Epithelial cell of esophagus (primary cell): ENCODE results near the gene TLN1.

Experiments
- DNase-seq: peaks from one replicate; pipeline ENCODE4 v3.0.0; 2010; ENCODE audit warnings: low read depth
- H3K4me3 ChIP-seq: 2 replicates; pipeline ENCODE4 v1.5.1; 2011; ENCODE audit warnings: mild to moderate bottlenecking, low read length, control low read depth
- TF ChIP-seq, protein P1 (sequence below): IDR thresholded peaks from 2 replicates; pipeline ENCODE4 v1.5.1; 2011; ENCODE audit warnings: low read depth, mild to moderate bottlenecking, low read length, control low read depth, inconsistent platforms; ENCODE audit not compliant: insufficient read depth; ENCODE audit errors: missing control alignments

Gene TLN1

GRCh38 chr9:35650341-35651158 is 81.4 kb downstream of the TLN1 start, which contains the start of gene SIT1:
TSS of gene SIT1 (minus strand) at chr9:35650931. CDS start at chr9:35650853, 78 bp downstream.
- TF ChIP-seq, protein P1, sequence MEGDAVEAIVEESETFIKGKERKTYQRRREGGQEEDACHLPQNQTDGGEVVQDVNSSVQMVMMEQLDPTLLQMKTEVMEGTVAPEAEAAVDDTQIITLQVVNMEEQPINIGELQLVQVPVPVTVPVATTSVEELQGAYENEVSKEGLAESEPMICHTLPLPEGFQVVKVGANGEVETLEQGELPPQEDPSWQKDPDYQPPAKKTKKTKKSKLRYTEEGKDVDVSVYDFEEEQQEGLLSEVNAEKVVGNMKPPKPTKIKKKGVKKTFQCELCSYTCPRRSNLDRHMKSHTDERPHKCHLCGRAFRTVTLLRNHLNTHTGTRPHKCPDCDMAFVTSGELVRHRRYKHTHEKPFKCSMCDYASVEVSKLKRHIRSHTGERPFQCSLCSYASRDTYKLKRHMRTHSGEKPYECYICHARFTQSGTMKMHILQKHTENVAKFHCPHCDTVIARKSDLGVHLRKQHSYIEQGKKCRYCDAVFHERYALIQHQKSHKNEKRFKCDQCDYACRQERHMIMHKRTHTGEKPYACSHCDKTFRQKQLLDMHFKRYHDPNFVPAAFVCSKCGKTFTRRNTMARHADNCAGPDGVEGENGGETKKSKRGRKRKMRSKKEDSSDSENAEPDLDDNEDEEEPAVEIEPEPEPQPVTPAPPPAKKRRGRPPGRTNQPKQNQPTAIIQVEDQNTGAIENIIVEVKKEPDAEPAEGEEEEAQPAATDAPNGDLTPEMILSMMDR = no peak
- DNase-seq = no peak
- no peak within 1 kb of the TSS for H3K4me3 ChIP-seq

DNA sequence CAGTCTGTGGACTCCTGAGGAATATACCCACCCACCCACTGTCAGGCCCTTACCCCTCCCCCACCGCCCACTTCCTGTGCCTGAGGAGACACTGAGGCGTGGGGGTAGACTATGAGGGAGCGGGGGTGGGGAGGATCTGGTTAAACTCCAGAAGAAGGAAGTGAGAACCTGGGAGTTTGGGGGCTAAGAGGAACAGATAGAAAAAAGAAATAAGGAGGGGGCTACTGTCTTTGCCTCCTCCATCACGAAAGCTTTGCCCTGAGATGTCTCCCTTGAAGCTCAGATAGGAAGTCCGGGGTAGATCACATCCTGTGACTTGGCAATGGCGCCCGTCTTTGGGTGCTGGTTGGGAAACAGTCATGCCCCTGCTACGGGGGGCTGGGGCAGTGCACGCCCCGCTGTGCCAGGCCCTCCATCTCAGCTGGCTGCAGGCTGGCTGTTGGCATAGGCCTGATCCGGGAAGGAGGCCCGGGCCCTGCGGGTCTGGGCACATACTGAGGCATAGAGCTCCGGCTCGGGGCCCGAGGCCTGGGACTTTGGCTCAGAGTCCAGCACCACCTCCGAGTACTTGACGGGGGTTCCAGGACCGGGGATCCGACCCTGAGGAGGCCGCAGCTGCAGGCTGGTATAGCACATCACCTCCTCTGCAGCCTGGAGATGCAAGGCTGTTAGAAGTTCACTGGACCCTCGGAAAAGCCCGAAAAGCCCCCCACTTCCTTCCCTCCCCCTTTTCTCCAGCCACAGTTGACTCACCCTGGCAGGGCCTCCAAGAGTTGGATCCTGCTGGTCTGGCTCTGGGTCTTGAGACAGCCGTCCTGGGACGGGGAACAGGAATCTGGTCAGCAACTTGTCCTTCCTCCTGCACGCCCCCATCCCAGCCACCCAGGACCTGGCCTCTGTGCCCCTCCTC is 82.3 kb downstream of the TLN1 start:
- no peak for DNase-seq
- H3K4me3 ChIP-seq = no peak overlapping the region
- TF ChIP-seq, protein P1 = no peak
